ENCODE data around the gene PBXIP1.

GRCh38 chr1:154971341-154971998 is 15.6 kb upstream of the PBXIP1 start:
- TF ChIP-seq CTCF (IDR thresholded peaks at IDR 0.05) (no peak), ZFX (IDR thresholded peaks at IDR 0.05; ENCODE audit: borderline replicate concordance) (no peak)

Measured in 22Rv1 (cell line).